ENCODE results near the gene LZTS2. TPM values are rescaled to one million over a fixed set of nuclear protein-coding genes. Genes with fewer than 3 reads are reported as not detected.

The LZTS2 gene
- total RNA-seq, 1 experiment from 2014 or later: 49.2 TPM

- DNase-seq (ENCODE audit: extremely low read depth, low read depth): no peak
Measured at GRCh38 chr10:101046332-101047238, 47.0 kb downstream of the LZTS2 start.

- no peak for DNase-seq (ENCODE audit: extremely low read depth, low read depth)
Measured at GRCh38 chr10:101047268-101047667, 47.7 kb downstream of the LZTS2 start.

GRCh38 chr10:101047961-101048892 is 48.6 kb downstream of the LZTS2 start:
- DNase-seq (ENCODE audit: extremely low read depth, low read depth): no peak

DNA sequence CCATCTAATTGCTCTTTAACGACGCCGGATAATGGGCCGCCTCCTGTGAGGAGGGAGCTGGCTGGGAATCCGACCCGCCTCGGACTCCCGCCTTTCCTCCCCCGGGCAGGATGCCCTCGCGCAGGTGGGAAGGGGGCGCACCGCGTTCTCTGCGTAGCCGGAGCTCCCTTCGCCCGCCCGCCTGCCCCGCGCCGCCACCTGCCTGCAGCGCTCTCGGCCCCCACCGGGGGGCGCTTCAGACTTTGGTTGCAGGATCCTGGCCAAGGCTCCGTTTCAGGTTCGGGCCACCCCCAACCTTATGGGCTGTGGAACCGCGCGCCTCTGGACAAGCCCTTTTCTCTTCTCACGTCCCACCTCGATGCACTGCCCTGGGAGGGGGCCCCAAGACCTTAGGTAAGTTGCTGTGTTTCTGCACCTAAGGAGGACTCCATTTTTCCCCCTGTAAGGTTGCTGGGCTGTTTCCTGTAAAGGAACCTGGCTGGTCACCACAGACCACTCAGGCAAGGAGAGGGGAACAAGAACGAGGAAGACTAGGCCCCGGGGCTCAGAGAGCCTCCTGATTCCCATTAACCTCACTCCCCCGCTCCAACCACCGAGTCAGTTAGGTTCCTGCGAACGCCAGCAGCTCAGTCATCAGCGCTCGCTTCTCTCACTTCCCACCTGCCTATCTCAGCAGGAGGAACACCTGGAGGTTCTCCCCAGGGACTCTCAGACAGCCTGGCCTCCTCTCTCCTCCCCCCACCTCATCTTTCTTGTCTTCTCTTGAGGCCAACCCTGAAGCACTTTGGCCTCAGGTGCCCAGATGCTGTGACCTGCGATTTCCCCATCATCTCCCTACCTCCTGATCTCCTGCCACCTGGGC is 50.8 kb downstream of the LZTS2 start:
- no peak for DNase-seq (ENCODE audit: extremely low read depth, low read depth)

DNA sequence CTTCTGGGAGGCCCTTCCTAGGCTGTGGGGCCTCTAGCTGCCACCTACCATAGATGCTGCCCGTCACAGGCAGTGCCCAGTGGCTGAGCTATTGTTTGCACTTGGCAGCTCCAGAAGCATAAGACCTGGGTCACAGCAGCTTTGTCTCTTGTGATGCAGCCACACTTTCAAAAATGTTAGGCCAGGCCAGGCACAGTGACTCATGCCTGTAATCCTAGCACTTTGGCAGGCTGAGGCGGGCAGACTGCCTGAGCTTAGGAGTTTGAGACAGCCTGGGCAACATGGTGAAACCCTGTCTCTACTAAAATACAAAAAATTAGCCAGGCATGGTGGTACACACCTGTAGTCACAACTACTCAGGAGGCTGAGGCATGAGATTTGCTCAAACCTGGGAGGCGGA is 52.7 kb downstream of the LZTS2 start:
- DNase-seq (ENCODE audit: extremely low read depth, low read depth): no peak

DNA sequence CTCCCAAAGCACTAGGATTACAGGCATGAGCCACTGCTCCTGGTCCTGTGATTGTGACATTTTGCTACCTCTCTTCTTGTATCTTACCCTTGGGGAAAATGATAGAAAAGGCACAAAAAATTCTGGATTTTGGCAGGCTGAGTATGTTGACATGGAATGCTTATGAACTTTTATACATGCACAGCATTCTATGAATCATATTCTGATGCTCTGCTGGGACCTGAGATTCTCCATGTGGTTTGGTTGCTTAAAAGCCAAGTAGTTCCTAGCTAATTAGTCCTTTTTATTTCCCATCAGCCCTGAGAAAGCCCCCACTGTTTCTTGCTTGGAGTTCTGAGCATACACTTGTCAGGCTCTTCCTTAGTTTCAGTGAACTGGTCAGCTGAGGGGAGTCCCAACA is 53.9 kb downstream of the LZTS2 start:
- DNase-seq (ENCODE audit: extremely low read depth, low read depth): no peak

GRCh38 chr10:101054351-101054750 is 54.7 kb downstream of the LZTS2 start:
- DNase-seq (ENCODE audit: extremely low read depth, low read depth): no peak

GRCh38 chr10:101054876-101055275 is 55.3 kb downstream of the LZTS2 start:
- no peak for DNase-seq (ENCODE audit: extremely low read depth, low read depth)

- DNase-seq (ENCODE audit: extremely low read depth, low read depth): no peak
Measured at GRCh38 chr10:101055411-101055810, 55.8 kb downstream of the LZTS2 start.

- DNase-seq (ENCODE audit: extremely low read depth, low read depth): no peak
Measured at GRCh38 chr10:101056365-101057151, 57.0 kb downstream of the LZTS2 start.

Small RNA genes lying within 50 kb of the gene (small RNA-seq; reads per million reads assigned to genes)
- gene MIR608: 0 reads per million in 2 experiments

Other genes starting within 250 kb of the LZTS2 start
- gene SLF2, start 86.8 kb upstream of the LZTS2 start, total RNA-seq (2014; rRNA removed; shearing (Covaris generic)): 24.9 and 26.1 TPM in 2 replicates
- gene SEMA4G, start 30.3 kb upstream of the LZTS2 start, total RNA-seq (2014; rRNA removed; shearing (Covaris generic)): 1.1 and 1.7 TPM in 2 replicates
- gene MRPL43, start 12.3 kb upstream of the LZTS2 start, total RNA-seq (2014; rRNA removed; shearing (Covaris generic)): 72.4 and 78.9 TPM in 2 replicates
- gene TWNK, start 12.3 kb upstream of the LZTS2 start, total RNA-seq (2014; rRNA removed; shearing (Covaris generic)): 14.3 and 19.9 TPM in 2 replicates
- 0.52 and 0.55 TPM in 2 replicates for gene PDZD7, start 31.3 kb downstream of the LZTS2 start, total RNA-seq (2014; rRNA removed; shearing (Covaris generic))
- gene SFXN3, start 31.4 kb downstream of the LZTS2 start, total RNA-seq (2014; rRNA removed; shearing (Covaris generic)): 50.5 and 52.6 TPM in 2 replicates
- 31.3 and 36.1 TPM in 2 replicates for gene KAZALD1, start 62.2 kb downstream of the LZTS2 start, total RNA-seq (2014; rRNA removed; shearing (Covaris generic))
- gene TLX1, start 131.5 kb downstream of the LZTS2 start, total RNA-seq (2014; rRNA removed; shearing (Covaris generic)): not detected in 2 replicates
- 0.10 and 0.12 TPM in 2 replicates for gene LBX1, start 229.7 kb downstream of the LZTS2 start, total RNA-seq (2014; rRNA removed; shearing (Covaris generic))